HG02943 (cell line): ENCODE measurements around the gene MAP3K2.
"Not testable (repeated sequence)": the region's sequence is repeated elsewhere in the genome, so short reads cannot be mapped to it uniquely, and the experiment has no call there.

ENCODE experiments used
- ATAC-seq: cut with Tn5 transposase; IDR thresholded peaks from one replicate; pipeline ENCODE4 v1.9.1; 2021; ENCODE audit warnings: mild to moderate bottlenecking, low read depth, moderate library complexity; ENCODE audit not compliant: unreplicated experiment

Gene MAP3K2

DNA sequence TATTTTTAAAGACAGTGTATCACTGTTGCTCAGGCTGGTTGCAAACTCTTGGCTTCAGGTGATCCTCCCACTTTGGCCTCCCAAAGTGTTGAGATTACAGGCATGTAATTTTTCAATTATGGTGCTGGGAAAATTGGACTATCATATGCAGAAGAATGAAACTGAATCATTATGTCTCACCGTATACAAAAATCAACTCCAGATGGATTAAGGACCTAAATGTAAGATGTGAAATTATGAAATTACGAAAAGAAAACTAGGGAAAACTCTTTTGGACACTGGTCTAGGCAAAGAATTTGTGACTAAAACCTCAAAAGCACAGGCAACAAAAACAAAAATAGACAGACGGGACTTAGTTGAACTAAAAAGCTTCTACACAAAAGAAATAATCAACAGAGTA is 31.2 kb downstream of the MAP3K2 start:
- ATAC-seq: no peak

DNA sequence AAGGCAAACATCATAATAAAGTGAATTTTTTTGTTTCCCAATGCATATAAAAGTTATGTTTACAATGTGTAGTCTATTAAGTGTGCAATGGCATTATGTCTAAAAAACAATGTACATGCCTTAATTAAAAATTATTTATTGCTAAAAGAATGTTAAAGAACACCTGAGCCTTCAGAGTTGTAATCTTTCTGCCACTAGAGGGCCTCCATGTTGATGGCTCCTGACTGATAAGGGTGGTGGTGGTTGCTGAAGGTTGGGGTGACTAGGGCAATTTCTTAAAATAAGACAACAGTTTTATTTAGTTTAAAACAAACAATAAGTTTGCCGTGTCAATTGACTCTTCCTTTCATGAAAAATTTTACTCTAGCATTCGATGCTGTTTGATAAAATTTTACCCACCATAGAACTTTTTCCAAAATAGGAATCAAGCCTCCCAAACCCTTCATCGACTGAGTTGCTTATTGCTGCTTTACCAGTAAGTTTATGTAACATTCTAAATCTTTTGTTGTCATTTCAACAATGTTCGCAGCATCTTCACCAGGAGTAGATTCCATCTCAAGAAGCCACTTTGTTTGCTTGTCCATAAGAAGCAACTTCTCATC is 32.3 kb downstream of the MAP3K2 start:
- no peak for ATAC-seq

DNA sequence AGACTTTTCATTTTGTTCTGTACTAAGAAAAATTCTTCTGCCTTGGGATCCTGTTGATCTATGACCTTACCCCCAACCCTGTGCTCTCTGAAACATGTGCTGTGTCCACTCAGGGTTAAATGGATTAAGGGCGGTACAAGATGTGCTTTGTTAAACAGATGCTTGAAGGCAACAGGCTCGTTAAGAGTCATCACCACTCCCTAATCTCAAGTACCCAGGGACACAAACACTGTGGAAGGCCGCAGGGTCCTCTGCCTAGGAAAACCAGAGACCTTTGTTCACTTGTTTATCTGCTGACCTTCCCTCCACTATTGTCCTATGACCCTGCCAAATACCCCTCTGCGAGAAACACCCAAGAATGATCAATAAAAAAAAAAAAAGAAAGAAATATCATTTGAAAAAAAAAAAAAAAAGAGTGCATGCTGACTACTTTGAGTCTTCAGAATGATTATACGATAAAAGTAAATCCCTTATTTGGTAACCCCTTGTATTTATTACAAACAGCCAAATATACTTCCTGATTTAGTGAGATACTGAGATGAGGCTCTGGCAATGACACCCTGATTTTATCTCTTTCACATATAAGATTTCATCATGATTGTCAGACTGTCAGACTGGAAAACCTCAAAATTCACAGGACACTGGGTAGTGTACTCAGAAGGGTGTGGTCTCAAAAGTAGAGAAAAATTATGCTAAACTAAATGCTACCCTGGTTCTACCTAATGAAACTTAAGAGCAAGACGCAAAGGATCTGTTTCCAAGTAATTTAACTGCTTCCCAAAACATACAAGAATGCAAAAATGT is 33.7 kb downstream of the MAP3K2 start:
- not testable (repeated sequence) for ATAC-seq

DNA sequence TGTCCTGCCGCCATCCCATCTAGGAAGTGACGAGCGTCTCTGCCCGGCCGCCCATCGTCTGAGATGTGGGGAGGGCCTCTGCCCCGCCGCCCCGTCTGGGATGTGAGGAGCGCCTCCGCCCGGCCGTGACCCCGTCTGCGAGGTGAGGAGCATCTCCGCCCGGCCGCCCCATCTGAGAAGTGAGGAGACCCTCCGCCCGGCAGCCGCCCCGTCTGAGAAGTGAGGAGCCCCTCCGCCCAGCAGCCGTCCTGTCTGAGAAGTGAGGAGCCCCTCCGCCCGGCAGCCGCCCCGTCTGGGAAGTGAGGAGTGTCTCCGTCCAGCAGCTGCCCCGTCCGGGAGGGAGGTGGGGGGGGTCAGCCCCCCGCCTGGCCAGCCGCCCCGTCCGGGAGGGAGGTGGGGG is 34.6 kb downstream of the MAP3K2 start:
- ATAC-seq: not testable (repeated sequence)

DNA sequence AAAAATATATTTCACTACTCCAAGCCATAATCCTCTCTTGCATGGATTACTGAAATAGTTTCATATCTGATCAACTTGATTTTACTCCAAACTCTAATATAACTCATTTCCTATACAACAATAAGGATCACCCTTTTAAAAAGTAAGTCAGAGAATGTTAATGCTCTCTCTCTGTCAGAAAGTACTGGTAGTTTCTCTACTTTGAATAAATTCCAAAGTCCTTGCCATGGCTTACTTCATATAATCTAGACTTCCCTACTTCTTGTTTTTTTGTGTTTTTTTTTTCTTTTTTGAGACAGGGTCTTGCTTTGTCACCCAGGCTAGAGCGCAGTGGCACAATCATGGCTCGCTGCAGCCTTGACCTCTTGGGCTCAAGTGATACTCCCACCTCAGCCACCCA is 36.2 kb downstream of the MAP3K2 start:
- ATAC-seq: no peak

DNA sequence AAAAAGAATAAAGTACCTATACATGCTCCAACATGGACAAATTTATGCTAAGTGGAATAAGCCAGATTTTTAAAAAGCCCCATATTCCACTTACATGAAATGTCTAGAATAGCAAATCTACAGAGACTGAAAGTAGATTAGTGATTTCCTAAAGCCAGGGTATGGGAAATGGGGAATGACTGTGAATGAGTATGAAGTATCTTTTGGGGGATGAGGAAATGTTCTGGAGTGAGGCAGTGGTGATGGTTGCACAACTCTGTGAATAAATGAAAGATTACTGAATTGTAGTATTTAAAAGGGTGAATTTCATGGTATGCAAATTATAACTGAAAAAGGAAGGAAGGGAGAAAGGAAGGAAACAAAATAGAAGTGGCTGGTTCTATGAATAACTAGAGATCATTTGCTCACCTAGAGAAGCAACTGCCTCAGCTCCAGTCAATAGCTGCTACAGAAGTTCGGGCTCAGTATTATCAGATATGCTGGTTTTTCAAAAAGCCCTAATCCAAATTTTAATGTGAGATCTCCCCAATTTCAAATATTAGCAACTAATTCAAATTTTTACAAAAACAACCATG is 39.3 kb downstream of the MAP3K2 start:
- ATAC-seq: no peak

DNA sequence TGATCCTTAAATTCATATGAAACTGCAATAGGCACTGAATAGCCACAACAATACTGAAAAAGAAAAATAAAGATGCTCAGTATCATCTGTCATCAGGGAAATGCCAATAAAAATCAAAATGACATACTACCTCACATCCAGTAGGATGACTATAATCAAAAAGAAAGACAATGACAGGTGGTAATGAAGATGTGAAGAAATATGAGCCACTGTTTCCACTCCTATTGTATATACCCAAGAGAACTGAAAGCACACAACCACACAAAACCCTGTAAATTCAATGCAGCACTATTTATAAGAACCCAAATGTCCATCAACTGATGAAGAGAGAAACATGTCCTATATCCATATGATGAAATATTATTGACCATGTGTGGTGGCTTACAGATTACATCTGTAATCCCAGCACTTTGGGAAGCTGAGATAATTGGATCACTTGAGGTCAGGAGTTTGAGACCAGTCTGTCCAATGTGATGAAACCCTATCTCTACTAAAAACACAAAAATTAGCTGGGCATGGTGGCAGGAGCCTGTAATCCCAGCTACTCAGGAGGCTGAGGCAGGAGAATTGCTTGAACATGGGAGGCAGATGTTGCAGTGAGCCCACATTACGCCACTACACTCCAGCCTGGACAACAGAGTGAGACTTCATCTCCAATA is 39.9 kb downstream of the MAP3K2 start:
- ATAC-seq: no peak

DNA sequence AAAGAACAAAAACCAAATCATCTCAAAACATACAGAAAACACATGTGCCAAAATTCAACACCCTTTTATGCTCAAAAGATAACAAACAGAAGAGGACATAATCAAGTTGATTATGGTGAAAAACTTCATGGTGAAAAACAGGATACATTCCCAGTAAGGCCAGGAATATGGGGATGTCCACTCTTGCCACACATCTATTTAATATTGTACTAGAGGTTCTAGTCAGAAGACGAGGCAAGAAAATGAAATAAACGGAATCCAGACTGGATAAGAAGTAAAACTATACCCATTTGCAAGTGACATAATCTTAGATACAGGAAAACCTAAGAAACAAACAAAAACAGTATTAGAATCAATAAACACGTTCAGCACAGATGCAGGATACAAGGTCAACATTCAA is 40.8 kb downstream of the MAP3K2 start:
- ATAC-seq: no peak

DNA sequence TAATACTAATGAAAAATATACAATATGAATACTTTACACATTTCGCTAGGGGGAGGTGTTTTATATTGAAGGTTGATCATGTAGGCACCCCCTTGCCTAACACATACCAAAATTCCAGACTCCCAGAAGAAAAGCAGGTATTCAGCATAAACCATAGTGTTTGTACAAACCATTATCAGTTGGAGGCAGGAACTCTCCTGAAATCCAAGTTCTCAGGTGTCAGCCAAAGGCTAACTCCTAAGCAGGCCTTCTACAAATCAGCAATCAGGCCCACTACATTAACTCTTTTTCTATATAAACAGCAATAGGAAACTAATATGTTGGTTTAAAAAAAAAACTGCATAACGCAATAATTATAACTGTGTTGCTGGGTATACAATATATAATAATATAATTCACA is 44.5 kb downstream of the MAP3K2 start:
- ATAC-seq: no peak

DNA sequence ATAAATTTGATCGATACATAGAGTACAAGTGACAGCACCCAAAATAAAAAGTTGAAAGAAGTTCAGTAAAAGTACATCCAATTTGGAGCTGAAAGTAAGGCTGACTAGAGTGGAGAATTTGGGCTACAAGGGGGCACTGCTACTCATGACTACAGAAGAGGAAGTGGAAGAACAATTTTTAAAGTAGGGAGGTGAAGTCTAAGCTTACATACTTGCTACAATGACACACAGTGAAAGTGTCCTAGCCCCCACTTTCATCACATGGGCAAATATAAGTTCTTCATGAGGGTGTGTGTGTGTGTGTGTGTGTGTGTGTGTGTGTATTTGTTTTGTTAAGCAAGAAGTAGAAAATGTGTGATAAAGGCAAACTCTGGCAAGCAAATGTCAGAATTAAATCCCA is 45.7 kb downstream of the MAP3K2 start:
- no peak for ATAC-seq

DNA sequence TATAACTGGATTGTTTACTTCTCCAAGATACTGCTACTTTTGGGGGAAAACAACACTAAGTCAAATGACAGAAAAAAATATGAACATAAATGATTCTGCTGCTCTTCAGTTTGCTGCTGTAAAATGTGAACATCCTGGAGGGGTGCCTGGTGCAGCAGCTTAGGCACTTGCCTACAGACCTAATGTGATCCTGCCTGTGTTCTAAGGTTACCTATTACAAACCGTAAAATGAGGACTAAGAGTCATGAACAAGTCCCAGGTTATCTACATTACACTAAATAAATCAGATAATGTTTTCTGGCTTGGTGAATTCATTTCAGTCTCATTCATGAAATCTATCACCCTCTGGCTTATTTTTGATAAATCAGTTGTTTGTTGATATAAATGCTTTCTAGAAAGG is 55.4 kb downstream of the MAP3K2 start:
- no peak for ATAC-seq

DNA sequence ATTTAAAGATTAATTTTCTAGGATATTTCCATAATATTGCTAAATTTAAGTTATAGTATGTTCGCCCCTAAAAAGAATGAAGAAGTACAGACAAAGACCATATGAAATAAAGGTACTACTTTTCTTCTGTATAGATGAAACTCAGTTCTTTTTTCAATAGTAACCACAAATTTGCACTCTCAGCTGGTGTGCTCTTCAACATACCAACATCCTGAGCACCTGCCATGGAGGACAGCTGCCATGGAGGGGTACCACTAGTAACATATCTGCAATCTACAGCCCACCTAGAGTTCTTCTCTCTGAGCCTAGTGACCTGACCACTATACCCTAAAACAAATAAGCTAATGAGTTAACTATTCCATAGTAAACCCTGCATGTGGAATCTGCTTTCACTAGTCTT is 57.0 kb downstream of the MAP3K2 start:
- ATAC-seq: peak; percentile 68

DNA sequence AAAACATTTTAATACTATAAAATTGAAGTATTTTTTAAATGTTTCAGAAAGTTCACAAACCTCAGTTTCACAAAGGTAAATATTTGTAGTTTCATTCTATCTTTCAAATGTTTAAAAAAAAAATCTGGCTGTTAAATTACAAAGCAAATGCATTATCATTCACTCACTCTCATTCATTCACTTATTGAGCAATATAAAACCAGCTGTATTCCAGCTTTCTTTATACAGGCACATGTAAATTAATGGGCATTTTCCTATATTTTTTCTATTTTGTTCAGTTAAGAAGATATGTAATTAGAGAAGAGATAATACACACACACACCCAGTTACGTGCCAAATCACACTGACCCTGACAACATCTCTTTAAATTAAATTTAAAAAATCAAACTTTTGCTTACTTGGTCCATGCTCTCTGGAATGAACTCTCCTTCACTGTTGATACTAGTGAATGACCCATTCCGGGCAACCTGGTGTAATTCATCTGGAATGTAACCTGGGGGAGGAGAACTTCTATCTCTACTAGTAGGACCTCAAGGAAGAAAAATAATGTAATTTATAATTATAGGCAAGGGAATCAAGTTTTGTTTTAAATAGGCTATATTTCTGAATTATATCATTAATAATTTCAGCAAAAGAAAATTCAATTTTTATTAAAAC is 61.4 kb downstream of the MAP3K2 start:
- ATAC-seq: no peak

DNA sequence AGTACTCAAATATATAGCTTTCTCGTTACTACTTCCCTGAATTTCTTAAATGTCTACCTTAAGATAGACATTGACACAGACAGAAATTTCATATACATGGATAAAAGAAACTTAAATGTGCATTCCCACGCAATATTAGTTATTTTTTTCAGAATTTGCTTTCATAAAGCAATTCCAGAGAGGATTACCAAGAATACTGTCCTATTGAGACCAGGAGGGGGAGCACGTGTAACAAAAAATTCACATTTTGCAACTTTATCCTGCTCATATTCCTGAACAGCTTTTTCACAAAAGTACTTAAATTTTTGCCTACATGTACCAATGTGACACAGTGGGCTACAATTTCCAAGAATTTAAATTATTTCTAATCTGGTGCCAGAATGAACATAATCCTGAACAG is 63.1 kb downstream of the MAP3K2 start:
- ATAC-seq: no peak

DNA sequence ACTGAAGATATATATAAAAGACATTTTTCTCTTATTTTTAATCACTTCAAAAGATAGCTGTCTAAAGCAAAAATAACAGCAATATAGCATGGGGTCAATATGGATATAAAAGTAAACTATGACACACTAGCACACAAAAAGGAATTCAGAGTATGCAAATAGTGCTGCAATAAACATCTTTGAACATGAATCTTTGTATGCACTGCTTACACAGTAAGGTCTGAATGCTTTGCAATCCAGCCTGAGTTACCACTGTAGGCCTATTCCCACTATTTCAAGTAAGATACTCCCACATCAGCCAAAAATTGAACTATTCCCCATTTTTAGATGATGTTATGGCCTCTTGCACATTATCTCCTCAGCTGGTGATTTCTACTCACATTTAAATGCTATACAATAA is 66.5 kb downstream of the MAP3K2 start:
- no peak for ATAC-seq

DNA sequence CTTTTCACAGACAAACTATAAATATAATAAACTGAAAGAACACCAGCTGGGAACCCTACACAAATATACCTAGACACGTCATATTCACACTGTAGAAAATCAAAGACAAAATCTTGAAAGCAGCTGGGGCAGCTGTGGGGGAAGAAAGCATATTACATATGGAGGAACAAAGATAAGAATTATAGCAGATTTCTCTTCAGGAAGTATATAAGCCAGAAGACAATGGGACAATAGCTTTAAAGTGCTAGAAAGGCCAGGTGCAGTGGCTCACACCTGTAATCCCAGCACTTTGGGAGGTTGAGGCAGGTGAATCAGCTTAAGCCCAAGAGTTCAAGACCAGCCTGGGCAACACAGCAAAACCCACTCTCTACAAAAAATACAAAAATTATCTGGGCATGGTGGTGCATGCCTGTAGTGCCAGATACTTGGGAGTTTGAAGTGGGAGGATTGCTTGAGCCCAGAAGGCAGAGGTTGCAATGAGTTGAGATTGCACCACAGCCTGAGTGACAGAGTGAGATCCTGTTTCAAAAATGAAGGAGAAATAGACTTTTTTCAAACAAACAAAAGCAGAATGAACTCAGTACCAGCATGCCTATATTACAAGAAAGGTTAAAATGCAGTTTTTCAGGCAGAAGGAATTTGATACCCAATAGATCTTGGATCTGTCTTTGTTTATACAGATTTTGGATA is 67.0 kb downstream of the MAP3K2 start:
- ATAC-seq: no peak

DNA sequence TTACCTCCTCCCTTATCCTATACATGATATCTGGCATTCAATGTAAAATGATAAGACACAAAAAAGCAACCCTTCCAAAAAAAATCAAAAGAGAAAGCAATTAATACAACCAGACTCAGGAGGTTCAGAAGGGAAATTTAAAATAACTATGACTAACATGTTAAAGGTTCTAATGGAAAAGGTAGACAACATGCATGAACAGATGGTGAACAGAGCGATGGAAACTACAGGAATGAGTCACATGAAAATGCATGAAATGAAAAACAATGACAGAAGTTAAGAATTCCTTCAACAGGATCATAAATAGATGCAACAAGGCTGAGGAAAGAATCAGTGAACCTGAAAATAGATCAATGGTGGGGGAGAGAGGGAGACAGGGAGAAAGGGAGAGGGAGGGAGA is 67.7 kb downstream of the MAP3K2 start:
- no peak for ATAC-seq

DNA sequence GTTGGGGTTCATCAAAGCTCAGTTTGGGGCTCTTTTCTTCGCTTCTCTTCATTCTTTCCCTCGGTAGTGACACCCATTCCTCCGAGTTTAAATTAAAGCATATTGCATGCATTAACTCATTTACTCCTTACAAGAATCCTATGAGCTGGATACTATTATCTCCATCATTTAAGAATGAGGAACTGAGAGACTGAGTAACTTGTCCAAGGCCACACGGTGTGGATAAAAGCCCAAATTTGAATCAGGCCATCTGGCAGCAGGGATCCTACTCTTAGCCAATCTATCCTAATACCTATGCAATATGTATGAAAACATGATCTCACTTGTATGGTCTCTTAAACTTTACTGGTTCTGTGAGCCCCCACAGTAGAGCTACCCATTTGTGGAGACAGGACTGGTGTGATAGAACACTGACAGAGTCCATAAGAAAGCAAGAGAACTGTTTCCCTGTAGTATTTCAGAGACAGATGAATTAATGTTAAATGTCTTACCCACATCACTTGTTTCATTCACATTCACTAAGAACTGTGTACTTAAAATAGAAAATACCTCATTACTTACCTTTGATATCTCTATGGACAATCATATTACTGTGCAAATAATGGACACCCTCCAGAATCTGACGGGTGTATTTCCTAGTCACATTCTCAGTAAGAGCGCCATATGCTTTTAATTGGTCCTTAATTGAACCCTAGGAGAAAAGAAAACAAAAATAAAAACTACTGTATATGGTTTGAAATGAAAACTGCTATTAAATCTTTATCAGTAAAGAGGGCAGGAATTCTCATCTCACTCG is 73.4 kb downstream of the MAP3K2 start:
- no peak for ATAC-seq

DNA sequence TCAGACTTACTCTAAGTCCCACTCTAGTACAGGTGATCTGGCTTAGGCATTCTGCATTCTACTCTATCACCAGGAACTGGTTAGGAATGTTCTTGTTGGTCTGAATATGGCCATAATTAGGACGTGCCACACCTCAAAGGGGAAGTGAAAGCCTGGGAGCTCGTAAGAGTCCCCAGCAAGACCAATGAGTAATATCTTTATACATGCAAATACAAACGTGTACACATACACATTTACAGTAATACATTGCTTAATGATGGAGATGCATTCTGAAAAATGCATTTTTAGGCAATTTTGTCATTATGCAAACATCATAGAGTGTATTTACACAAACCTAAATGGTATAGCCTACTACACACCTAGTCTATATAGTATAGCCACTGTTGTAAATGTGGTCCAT is 74.4 kb downstream of the MAP3K2 start:
- peak; percentile 84 for ATAC-seq

DNA sequence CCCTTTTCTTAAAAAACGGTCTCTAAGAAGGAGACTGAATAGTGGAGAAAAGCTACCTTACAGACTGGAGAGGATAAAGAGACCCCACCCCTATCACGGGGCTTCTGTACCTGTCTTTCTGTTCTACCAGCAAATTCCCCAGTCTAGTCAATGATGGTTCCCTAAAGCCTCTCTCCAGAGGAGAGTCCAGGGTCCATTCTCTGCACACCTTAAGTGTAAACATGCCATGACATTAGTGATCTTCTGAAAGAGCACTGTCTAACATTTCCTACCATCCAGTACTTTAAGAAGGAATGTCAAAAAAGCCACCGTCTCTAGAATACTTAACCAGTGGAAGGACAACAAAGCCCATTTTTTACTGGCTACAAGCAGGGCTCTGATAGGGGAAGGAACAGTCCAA is 76.8 kb downstream of the MAP3K2 start:
- no peak for ATAC-seq
